ENCODE measurements around the gene ZNF366.
"Not testable (repeated sequence)": the region's sequence is repeated elsewhere in the genome, so short reads cannot be mapped to it uniquely, and the experiment has no call there.

The ZNF366 gene

DNA sequence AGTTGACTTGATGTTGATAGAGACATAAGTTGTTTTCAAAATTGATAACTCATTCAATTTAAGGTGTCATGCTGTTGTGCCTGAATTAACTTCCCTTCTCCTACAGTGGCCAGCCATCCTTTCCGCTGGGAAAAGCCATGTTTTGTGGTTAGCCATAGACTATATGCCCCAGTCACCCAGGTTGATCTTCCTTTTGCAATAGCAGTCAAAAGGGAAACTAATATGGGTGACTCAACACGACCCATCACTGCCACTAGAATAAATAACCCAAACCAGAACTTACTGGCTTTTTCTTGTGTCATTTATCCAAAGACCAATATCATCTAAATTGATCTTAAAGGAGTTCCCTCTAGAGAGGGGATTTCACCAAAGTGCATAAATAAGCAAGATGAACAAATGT is 99.7 kb downstream of the ZNF366 start:
- DNase-seq (ENCODE audit: low read depth in 2 of 2): no peak

DNA sequence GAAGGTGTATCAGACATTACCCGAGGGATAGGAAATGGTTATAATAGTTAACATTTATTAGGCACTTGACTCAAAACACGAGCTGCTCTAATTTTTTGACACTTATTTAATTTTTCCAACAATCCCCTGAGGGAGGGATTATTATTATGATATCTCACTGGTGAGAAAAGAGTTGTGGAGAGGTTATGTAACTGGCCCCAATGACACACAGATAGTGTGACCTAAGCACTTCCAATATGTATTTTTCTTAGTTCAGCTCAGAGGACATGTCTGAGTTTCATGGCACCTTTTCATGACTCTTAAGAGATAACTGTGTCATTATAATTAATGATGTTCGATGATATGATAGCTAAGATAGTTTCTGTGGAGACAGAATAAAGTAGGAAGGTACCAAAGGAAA is 100.1 kb downstream of the ZNF366 start:
- no peak for DNase-seq (ENCODE audit: low read depth in 2 of 2)

DNA sequence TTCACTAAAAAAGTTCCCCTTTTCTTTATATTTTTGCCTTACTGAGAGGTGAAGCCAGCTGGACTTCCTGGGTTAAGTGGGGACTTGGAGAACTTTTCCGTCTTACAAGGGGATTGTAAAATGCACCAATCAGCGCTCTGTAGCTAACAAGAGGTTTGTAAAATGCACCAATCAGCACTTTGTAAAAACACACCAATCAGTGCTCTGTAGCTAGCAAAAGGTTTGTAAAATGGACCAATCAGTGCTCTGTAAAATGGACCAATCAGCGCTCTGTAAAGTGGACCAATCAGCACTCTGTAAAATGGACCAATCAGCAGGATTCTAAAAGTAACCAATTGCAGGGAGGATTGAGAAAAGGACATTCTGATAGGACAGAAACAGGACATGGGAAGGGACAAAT is 102.4 kb downstream of the ZNF366 start:
- DNase-seq (ENCODE audit: low read depth in 2 of 2): not testable (repeated sequence)

DNA sequence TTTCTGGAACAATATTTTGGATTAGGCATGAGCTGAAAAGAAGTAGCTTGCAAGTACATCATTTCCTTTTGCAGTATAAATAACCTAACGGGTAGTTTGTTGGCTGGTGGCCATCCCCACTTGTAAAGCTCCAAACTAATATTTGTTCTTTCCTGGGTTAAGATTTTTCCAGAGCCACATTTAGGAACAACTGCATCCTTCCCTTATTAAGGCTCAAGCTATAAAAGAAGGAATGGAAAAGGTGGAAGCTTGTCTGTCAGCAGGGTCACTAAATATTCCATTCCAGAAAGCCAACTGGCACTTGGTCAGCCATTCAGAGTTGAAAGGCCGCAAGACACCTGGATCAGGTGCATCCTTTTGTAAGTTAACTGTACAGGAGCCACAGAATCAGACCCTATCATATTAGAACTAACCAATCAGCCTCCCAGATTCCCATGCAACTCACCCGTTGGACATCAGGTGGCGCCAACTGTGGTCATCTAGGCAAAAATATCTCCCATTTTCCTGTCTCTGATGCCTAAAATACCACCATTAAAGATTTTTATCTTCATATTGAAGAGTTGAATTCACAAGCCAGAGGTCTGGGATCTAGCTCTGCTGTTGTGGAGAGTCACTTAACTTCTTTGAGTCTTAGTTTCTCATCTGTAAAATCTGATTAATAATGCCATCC is 104.1 kb downstream of the ZNF366 start:
- no peak for DNase-seq (ENCODE audit: low read depth in 2 of 2)

DNA sequence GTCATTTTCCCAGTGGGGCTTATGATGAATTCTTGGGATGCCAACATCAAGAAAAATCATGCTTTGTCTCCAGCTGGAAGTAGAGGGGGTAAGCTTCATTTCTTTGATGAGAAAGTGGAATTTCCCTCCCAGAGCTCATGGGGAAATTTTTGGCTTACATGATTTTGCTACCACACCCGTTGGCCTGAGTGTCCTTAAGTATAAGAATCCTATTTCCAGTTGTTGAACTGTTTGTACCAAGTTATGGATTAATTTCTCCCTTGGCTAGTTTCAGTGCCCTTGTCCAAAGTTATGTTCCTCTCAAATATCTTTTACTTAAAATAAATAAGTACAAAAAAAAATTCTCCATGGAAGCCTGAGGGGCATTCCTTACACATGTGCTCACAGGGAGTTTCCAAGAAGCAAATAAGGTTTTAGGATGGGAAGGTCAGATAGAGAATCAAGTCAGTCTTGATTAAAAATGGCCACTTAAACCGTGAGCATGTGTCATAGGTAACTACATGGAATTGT is 104.8 kb downstream of the ZNF366 start:
- no peak for DNase-seq (ENCODE audit: low read depth in 2 of 2)

DNA sequence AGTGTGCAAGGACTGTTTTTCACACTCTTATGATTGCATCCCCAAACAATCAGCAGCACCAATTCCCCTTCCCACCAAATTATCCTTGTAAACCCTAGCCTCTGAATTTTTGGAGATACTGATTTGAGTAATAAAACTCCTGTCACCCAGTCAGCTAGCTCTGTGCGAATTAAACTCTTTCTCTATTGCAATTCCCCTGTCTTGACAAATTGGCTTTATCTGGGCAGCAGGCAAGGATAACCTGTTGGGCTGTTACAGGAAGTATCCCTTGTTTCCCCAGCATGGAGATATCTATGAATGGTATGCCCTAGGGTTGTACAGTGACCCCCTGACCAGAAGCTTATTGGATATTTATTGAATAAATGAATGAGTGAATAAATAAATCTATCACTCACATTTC is 106.3 kb downstream of the ZNF366 start:
- DNase-seq (ENCODE audit: low read depth in 2 of 2): no peak

DNA sequence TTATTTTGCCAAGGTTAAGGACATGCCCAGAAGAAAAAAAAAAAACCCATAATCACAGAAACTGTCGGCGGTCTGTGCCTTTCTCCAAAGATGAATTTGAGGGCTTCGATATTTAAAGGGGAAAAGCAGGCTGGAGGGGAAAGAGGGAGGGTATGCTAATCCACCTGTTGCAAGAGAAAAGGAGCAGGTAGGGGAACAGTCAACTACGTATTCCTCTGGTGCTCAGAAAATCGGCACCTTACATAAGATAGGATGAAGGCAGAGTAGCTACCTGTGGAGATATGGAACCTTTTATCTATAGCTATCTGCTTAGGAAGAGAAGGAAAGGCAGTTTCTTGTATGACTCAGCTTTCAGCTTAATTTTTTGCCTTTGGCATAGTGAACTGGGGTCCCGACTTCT is 109.4 kb downstream of the ZNF366 start:
- no peak for DNase-seq (ENCODE audit: low read depth in 2 of 2)

DNA sequence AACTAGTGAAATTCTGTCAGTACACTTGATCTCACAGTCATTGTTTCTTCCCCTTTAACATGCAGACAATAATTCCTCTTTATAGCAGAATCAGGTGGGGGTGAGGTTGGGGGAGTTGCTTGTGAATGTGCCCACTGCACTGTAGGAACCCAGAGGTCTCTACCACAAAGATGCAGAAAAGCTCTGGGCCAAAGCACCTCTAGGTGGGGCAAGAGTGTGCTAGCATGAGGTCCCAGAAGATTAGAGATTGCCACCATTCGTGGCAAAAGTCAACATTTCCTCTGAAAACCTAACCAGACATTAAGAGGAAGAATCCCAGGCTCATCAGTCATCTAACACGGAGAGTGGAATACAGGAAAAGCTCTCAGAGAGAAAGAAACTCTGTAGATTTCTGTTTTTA is 112.5 kb downstream of the ZNF366 start:
- DNase-seq (ENCODE audit: low read depth in 2 of 2): no peak

DNA sequence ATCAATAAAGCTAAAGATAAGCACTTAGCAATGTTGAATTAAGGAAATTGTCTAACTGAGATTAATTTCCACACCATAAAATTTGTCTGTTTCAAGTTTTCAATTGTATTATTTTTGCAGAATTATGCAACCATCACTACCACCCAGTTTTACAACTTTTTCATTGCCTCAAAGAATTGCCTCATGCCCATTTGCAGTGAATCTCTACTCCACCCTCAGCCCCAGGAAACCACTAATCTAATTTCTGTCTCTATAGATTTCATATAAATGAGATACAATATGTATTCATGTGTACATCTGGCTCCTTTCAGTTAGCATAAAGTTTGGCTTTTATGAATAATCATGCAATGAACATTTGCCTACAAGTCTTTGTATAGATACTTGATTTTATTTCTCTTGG is 114.2 kb downstream of the ZNF366 start:
- DNase-seq (ENCODE audit: low read depth in 2 of 2): no peak

Data from stimulated activated CD8-positive, alpha-beta memory T cell treated with anti-CD3 and anti-CD28 coated beads, Interleukin-2, amount 100 ng/mL, for 1 hour (primary cell).